ENCODE data around the gene OASL.

DNA sequence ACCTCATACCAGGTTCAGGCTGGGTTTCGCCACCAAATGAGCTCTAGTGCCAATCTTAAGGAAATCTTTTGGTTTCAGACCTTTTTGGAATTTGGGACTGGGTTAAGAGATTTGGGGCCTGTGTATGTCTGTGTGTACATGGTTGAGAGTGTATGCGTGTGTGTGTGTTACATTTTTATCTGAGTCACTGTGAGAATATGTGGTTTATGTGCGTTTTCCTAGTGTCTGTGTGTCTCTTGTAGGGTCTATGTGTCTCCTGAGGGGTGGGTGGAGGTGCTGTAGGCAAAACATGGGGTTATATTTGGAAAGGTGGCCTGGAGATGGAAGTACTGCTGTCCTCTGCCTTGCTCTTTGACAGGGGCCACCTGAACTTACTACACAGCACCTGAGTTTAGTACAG is 40.6 kb downstream of the OASL start:
- TF ChIP-seq, protein P1, sequence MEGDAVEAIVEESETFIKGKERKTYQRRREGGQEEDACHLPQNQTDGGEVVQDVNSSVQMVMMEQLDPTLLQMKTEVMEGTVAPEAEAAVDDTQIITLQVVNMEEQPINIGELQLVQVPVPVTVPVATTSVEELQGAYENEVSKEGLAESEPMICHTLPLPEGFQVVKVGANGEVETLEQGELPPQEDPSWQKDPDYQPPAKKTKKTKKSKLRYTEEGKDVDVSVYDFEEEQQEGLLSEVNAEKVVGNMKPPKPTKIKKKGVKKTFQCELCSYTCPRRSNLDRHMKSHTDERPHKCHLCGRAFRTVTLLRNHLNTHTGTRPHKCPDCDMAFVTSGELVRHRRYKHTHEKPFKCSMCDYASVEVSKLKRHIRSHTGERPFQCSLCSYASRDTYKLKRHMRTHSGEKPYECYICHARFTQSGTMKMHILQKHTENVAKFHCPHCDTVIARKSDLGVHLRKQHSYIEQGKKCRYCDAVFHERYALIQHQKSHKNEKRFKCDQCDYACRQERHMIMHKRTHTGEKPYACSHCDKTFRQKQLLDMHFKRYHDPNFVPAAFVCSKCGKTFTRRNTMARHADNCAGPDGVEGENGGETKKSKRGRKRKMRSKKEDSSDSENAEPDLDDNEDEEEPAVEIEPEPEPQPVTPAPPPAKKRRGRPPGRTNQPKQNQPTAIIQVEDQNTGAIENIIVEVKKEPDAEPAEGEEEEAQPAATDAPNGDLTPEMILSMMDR (IDR thresholded peaks at IDR 0.05 in 2 of 3, conservative IDR thresholded peaks at IDR 0.05 in 1 of 3; ENCODE audit: control insufficient read depth in 2 of 3, extremely low read depth in 1 of 3, insufficient read depth in 1 of 3, low read depth in 3 of 3, low read length in 3 of 3), result no peak
- TF ChIP-seq EP300 (IDR thresholded peaks at IDR 0.05; ENCODE audit: borderline replicate concordance in 1 of 2, control insufficient read depth in 1 of 2, low read depth in 2 of 2, low read length in 2 of 2) (no peak), ZNF384 (IDR thresholded peaks at IDR 0.05; ENCODE audit: borderline replicate concordance, low read depth, low read length) (no peak), TAF1 (IDR thresholded peaks at IDR 0.05; ENCODE audit: borderline replicate concordance, low read depth, low read length) (no peak), SIN3A (IDR thresholded peaks at IDR 0.05; ENCODE audit: low read depth, low read length) (no peak), RELA (IDR thresholded peaks at IDR 0.05; ENCODE audit: borderline replicate concordance, partially characterized antibody) (no peak), TCF3 (IDR thresholded peaks at IDR 0.05; ENCODE audit: borderline replicate concordance, insufficient read depth, low read depth, low read length) (no peak), JUND (IDR thresholded peaks at IDR 0.05; ENCODE audit: low read depth, low read length) (no peak), POLR2A (IDR thresholded peaks at IDR 0.05; ENCODE audit: low read depth, low read length) (no peak)
- TF ChIP-seq, protein P2, sequence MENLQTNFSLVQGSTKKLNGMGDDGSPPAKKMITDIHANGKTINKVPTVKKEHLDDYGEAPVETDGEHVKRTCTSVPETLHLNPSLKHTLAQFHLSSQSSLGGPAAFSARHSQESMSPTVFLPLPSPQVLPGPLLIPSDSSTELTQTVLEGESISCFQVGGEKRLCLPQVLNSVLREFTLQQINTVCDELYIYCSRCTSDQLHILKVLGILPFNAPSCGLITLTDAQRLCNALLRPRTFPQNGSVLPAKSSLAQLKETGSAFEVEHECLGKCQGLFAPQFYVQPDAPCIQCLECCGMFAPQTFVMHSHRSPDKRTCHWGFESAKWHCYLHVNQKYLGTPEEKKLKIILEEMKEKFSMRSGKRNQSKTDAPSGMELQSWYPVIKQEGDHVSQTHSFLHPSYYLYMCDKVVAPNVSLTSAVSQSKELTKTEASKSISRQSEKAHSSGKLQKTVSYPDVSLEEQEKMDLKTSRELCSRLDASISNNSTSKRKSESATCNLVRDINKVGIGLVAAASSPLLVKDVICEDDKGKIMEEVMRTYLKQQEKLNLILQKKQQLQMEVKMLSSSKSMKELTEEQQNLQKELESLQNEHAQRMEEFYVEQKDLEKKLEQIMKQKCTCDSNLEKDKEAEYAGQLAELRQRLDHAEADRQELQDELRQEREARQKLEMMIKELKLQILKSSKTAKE (IDR thresholded peaks at IDR 0.05; ENCODE audit: low read depth, poor library complexity, severe bottlenecking), result no peak
- TF ChIP-seq, protein P3, sequence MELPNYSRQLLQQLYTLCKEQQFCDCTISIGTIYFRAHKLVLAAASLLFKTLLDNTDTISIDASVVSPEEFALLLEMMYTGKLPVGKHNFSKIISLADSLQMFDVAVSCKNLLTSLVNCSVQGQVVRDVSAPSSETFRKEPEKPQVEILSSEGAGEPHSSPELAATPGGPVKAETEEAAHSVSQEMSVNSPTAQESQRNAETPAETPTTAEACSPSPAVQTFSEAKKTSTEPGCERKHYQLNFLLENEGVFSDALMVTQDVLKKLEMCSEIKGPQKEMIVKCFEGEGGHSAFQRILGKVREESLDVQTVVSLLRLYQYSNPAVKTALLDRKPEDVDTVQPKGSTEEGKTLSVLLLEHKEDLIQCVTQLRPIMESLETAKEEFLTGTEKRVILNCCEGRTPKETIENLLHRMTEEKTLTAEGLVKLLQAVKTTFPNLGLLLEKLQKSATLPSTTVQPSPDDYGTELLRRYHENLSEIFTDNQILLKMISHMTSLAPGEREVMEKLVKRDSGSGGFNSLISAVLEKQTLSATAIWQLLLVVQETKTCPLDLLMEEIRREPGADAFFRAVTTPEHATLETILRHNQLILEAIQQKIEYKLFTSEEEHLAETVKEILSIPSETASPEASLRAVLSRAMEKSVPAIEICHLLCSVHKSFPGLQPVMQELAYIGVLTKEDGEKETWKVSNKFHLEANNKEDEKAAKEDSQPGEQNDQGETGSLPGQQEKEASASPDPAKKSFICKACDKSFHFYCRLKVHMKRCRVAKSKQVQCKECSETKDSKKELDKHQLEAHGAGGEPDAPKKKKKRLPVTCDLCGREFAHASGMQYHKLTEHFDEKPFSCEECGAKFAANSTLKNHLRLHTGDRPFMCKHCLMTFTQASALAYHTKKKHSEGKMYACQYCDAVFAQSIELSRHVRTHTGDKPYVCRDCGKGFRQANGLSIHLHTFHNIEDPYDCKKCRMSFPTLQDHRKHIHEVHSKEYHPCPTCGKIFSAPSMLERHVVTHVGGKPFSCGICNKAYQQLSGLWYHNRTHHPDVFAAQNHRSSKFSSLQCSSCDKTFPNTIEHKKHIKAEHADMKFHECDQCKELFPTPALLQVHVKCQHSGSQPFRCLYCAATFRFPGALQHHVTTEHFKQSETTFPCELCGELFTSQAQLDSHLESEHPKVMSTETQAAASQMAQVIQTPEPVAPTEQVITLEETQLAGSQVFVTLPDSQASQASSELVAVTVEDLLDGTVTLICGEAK (IDR thresholded peaks at IDR 0.05; ENCODE audit: borderline replicate concordance), result no peak
- TF ChIP-seq, protein P4, sequence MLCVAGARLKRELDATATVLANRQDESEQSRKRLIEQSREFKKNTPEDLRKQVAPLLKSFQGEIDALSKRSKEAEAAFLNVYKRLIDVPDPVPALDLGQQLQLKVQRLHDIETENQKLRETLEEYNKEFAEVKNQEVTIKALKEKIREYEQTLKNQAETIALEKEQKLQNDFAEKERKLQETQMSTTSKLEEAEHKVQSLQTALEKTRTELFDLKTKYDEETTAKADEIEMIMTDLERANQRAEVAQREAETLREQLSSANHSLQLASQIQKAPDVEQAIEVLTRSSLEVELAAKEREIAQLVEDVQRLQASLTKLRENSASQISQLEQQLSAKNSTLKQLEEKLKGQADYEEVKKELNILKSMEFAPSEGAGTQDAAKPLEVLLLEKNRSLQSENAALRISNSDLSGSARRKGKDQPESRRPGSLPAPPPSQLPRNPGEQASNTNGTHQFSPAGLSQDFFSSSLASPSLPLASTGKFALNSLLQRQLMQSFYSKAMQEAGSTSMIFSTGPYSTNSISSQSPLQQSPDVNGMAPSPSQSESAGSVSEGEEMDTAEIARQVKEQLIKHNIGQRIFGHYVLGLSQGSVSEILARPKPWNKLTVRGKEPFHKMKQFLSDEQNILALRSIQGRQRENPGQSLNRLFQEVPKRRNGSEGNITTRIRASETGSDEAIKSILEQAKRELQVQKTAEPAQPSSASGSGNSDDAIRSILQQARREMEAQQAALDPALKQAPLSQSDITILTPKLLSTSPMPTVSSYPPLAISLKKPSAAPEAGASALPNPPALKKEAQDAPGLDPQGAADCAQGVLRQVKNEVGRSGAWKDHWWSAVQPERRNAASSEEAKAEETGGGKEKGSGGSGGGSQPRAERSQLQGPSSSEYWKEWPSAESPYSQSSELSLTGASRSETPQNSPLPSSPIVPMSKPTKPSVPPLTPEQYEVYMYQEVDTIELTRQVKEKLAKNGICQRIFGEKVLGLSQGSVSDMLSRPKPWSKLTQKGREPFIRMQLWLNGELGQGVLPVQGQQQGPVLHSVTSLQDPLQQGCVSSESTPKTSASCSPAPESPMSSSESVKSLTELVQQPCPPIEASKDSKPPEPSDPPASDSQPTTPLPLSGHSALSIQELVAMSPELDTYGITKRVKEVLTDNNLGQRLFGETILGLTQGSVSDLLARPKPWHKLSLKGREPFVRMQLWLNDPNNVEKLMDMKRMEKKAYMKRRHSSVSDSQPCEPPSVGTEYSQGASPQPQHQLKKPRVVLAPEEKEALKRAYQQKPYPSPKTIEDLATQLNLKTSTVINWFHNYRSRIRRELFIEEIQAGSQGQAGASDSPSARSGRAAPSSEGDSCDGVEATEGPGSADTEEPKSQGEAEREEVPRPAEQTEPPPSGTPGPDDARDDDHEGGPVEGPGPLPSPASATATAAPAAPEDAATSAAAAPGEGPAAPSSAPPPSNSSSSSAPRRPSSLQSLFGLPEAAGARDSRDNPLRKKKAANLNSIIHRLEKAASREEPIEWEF (IDR thresholded peaks at IDR 0.05; ENCODE audit: insufficient replicate concordance, low read depth, low read length), result no peak

All from GM12878 (cell line).